SU-DHL-6 (cell line): ENCODE data around the gene PKN1.
"Not testable (repeated sequence)": the region's sequence is repeated elsewhere in the genome, so short reads cannot be mapped to it uniquely, and the experiment has no call there.

ENCODE experiments used
- H2AFZ ChIP-seq: fragments of 200-600 bp; sonication (generic); 2 replicates; pipeline ENCODE4 v1.6.1; 2014; ENCODE audit warnings: low read depth, mild to moderate bottlenecking, moderate library complexity, mixed read lengths, antibody characterized with exemption, low read length; ENCODE audit not compliant: severe bottlenecking
- H3F3A ChIP-seq: fragments of 200-600 bp; shearing (Covaris generic); 2 replicates; pipeline ENCODE4 v1.6.0; 2016; ENCODE audit warnings: antibody characterized with exemption, mild to moderate bottlenecking; ENCODE audit not compliant: insufficient read depth
- H3K27ac ChIP-seq: fragments of 200-600 bp; sonication (generic); 2 replicates; pipeline ENCODE4 v1.5.1; 2016; ENCODE audit warnings: low read depth, mild to moderate bottlenecking, low read length, moderate library complexity, mixed read lengths
- H3K27me3 ChIP-seq: fragments of 200-600 bp; sonication (generic), shearing (Covaris generic); 2 replicates; pipeline ENCODE4 v1.6.0; 2014; ENCODE audit warnings: mild to moderate bottlenecking, low read length
- H3K36me3 ChIP-seq: fragments of 200-600 bp; sonication (generic); 2 replicates; pipeline ENCODE4 v1.6.1; 2014; ENCODE audit warnings: mild to moderate bottlenecking, low read length, mixed read lengths
- H3K4me2 ChIP-seq: fragments of 300-600, 200-600 bp; shearing (Covaris generic), sonication (generic); 2 replicates; pipeline ENCODE4 v1.6.0; 2014; ENCODE audit warnings: low read length, low read depth, mild to moderate bottlenecking; ENCODE audit not compliant: poor library complexity, severe bottlenecking
- H3K4me3 ChIP-seq: fragments of 200-600 bp; sonication (generic); 2 replicates; pipeline ENCODE4 v1.5.1; 2014; ENCODE audit warnings: antibody characterized with exemption, low read length, mild to moderate bottlenecking, mixed read lengths; ENCODE audit not compliant: insufficient read depth, poor library complexity, severe bottlenecking
- H3K79me2 ChIP-seq: fragments of 200-600 bp; sonication (generic); 2 replicates; pipeline ENCODE4 v1.6.1; 2014; ENCODE audit warnings: mild to moderate bottlenecking, low read length, moderate library complexity; ENCODE audit not compliant: insufficient read depth
- H3K9ac ChIP-seq: fragments of 200-600 bp; sonication (generic); 2 replicates; pipeline ENCODE4 v1.7.0; 2014; ENCODE audit warnings: mild to moderate bottlenecking, low read length
- H3K9me2 ChIP-seq: fragments of 200-600 bp; sonication (generic); replicated peaks from 2 replicates; pipeline ENCODE4 v1.6.1; 2014; ENCODE audit warnings: low read length; ENCODE audit not compliant: insufficient read depth
- H3K9me3 ChIP-seq: fragments of 200-600 bp; sonication (generic); 2 replicates; pipeline ENCODE4 v1.6.1; 2014; ENCODE audit warnings: low read length, mixed read lengths; ENCODE audit not compliant: insufficient read depth
- H4K20me1 ChIP-seq: fragments of 200-600 bp; sonication (generic); 2 replicates; pipeline ENCODE4 v1.6.1; 2014; ENCODE audit warnings: low read depth, mild to moderate bottlenecking, antibody characterized with exemption, low read length, moderate library complexity, mixed read lengths
- EZH2phosphoT487 ChIP-seq: fragments of 200-600 bp; sonication (generic), shearing (Covaris generic); conservative IDR thresholded peaks from 2 replicates; pipeline ENCODE4 v1.6.1; 2018; ENCODE audit warnings: mild to moderate bottlenecking, antibody characterized with exemption, low read length, moderate library complexity, mixed read lengths
- TF ChIP-seq, protein P1 (sequence below): fragments of 200-600 bp; sonication (generic); IDR thresholded peaks from one replicate; pipeline ENCODE4 v1.5.1; 2017; ENCODE audit warnings: antibody characterized with exemption, mild to moderate bottlenecking, low read length, moderate library complexity; ENCODE audit not compliant: insufficient read depth, poor library complexity, severe bottlenecking

PKN1 gene

DNA sequence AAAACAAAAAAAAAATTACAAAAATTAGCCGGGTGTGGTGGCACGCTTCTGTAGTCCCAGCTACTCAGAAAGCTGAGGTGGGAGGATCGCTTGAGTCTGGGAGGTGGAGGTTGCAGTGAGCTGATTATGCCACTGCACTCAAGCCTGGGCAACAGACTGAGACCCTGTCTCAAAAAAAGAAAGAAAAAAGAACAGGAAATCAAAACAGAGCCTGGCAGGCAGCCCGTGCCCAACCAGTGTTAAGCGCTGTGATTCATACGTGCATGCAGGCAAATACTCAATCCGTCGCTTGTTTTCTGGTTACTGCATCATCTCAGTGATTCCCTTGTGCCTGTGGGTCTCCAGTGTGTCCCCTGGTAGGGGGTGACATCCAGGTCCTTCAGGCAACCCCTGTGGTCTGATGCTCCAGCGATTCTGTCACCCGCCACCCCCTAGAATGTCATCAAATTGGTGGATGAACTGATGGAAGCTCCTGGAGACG, 32.1 kb upstream of the PKN1 start:
- H4K20me1 ChIP-seq = no peaks in the 10 kb centered on the region
- H2AFZ ChIP-seq = no peak overlapping the region
- H3K27ac ChIP-seq = no peak overlapping the region
- H3K36me3 ChIP-seq = no peaks in the 10 kb centered on the region
- no peaks in the 10 kb centered on the region for H3K79me2 ChIP-seq
- H3K27me3 ChIP-seq = no peaks in the 10 kb centered on the region
- no peak overlapping the region for H3K9ac ChIP-seq
- H3K4me2 ChIP-seq = no peak overlapping the region
- no peak for TF ChIP-seq EZH2phosphoT487
- TF ChIP-seq, protein P1, sequence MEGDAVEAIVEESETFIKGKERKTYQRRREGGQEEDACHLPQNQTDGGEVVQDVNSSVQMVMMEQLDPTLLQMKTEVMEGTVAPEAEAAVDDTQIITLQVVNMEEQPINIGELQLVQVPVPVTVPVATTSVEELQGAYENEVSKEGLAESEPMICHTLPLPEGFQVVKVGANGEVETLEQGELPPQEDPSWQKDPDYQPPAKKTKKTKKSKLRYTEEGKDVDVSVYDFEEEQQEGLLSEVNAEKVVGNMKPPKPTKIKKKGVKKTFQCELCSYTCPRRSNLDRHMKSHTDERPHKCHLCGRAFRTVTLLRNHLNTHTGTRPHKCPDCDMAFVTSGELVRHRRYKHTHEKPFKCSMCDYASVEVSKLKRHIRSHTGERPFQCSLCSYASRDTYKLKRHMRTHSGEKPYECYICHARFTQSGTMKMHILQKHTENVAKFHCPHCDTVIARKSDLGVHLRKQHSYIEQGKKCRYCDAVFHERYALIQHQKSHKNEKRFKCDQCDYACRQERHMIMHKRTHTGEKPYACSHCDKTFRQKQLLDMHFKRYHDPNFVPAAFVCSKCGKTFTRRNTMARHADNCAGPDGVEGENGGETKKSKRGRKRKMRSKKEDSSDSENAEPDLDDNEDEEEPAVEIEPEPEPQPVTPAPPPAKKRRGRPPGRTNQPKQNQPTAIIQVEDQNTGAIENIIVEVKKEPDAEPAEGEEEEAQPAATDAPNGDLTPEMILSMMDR = no peak
- H3K9me3 ChIP-seq = no peaks in the 10 kb centered on the region
- no peaks in the 10 kb centered on the region for H3K9me2 ChIP-seq
- no peak overlapping the region for H3K4me3 ChIP-seq
- no peaks in the 10 kb centered on the region for H3F3A ChIP-seq

DNA sequence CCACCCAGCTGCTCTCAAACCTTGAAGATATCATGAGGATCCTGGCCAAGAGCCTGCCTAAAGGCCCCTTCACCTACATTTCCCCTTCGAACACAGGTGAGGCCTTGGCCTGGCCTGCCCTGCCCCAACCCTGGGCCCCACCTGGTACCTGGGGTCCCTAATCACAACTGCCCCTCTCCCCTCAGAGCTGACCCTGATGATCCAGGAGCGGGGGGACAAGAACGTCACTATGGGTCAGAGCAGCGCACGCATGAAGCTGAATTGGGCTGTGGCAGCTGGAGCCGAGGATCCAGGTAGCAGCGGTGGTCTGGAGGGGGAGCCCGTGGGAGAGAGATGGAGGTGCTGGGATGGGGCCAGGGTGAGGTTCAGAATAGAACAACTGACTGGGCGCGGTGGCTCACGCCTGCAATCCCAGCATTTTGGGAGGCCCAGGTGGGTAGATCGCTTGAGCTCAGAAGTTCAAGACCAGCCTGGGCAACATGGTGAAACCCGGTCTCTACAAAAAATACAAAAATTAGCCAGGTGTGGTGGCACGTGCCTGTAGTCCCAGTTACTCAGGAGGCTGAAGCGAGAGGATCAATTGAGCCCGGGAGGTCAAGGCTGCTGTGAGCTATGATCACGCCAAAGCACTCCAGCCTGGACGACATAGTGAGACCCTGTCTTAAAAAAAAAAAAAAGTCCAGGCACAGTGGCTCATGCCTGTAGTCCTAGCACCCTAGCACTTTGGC, 31.5 kb upstream of the PKN1 start:
- Histone ChIP-seq H2AFZ (no peak overlapping the region), H3K4me2 (no peak overlapping the region), H3K36me3 (no peaks in the 10 kb centered on the region), H3F3A (0 out of 2 replicates have a peak, but pooled peaks cover 2% of the 10 kb centered on the region), H4K20me1 (no peaks in the 10 kb centered on the region), H3K27ac (no peak overlapping the region), H3K9me3 (no peaks in the 10 kb centered on the region), H3K9me2 (no peaks in the 10 kb centered on the region), H3K4me3 (no peak overlapping the region), H3K27me3 (no peaks in the 10 kb centered on the region), H3K79me2 (no peaks in the 10 kb centered on the region), H3K9ac (no peak overlapping the region)
- TF ChIP-seq, protein P1 = no peak
- TF ChIP-seq EZH2phosphoT487 = no peak

DNA sequence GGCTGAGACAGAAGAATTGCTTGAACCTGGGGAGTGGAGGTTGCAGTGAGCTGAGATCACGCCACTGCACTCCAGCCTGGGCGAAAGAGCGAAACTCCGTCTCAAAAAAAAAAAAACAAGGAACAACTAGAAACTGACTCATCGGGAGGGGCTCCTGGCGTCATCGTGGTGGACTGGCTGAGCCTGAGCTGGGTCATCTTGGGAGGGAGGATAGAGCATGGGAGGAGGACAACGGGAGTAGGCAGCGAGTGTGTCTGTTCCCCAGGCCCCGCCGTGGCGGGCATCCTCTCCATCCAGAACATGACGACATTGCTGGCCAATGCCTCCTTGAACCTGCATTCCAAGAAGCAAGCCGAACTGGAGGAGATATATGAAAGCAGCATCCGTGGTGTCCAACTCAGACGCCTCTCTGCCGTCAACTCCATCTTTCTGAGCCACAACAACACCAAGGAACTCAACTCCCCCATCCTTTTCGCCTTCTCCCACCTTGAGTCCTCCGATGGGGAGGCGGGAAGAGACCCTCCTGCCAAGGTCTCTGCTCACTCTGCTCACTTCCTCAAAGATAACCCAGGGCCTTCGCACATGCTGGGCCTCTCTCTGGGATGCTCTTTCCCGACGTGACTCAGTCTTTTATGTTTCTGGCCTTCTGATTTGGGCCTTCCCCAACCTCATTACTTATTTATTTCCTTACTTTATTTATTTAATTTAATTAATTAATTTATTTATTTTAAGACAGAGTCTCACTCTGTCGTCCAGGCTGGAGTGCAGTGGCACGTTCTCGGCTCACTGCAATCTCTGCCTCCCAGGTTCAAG, 30.6 kb upstream of the PKN1 start:
- no peak overlapping the region for H3K4me2 ChIP-seq
- no peak overlapping the region for H3K9ac ChIP-seq
- no peak overlapping the region for H3K27ac ChIP-seq
- H3K9me2 ChIP-seq = no peaks in the 10 kb centered on the region
- no peak overlapping the region for H3K4me3 ChIP-seq
- H4K20me1 ChIP-seq = no peaks in the 10 kb centered on the region
- H3K79me2 ChIP-seq = no peaks in the 10 kb centered on the region
- H3K27me3 ChIP-seq = no peaks in the 10 kb centered on the region
- H3F3A ChIP-seq = peaks cover 5% of the 10 kb centered on the region; the same call in 1 of the 2 replicates
- TF ChIP-seq EZH2phosphoT487 = no peak
- TF ChIP-seq, protein P1 = no peak
- H3K9me3 ChIP-seq = no peaks in the 10 kb centered on the region
- no peak overlapping the region for H2AFZ ChIP-seq
- H3K36me3 ChIP-seq = 0 out of 2 replicates have a peak, but pooled peaks cover 3% of the 10 kb centered on the region

DNA sequence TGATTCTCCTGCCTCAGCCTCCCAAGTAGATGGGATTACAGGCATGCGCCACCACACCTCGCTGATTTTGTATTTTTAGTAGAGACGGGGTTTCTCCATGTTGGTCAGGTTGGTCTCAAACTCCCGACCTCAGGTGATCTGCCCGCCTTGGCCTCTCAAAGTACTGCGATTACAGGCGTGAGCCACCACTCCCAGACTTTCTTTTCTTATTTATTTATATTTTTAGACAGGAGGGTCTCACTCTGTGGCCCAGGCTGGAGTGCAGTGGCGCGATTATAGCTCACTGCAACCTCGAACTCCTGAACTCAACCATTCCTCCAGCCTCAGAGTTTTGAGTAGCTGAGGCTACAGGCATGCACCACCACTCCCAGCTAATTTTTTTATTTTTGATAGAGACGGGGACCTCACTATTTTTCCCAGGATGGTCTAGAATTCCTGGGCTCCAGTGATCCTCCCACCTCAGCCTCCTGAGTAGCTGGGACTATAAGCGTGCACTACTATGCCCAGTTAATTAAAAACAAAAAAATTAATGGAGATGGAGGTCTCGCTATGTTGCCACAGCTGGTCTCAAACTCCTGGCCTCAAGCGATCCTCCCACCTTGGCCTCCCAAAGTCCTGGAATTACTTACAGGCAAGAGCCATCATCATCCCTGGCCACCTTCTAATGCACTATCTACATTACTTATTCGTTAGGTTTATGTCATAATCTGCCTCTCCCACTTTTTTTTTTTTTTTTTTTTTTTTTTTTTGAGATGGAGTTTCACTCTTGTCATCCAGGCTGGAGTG, 29.8 kb upstream of the PKN1 start:
- not testable (repeated sequence) for H3F3A ChIP-seq, H2AFZ ChIP-seq, H3K79me2 ChIP-seq, H3K9me3 ChIP-seq, H3K36me3 ChIP-seq, H3K27ac ChIP-seq, H3K4me3 ChIP-seq, H3K27me3 ChIP-seq, H3K9me2 ChIP-seq, H3K9ac ChIP-seq, H4K20me1 ChIP-seq, H3K4me2 ChIP-seq
